ENCODE results near the gene ALDH1A2. TPM values are rescaled to one million over a fixed set of nuclear protein-coding genes. Genes with fewer than 3 reads are reported as not detected.

Gene ALDH1A2
- total RNA-seq, 1 donor from 2014 or later = 22.1 TPM

GRCh38 chr15:57947781-57948180, 117.7 kb downstream of the ALDH1A2 start:
- DNase-seq (ENCODE audit: extremely low spot score in 2 of 2) = no peak
- no peaks in the 10 kb centered on the region for H3K27me3 ChIP-seq
- H3K4me1 ChIP-seq = peaks cover 19% of the 10 kb centered on the region
- H3K27ac ChIP-seq = peak overlapping the region; percentile 30
- no peaks in the 10 kb centered on the region for H3K9me3 ChIP-seq
- H3K36me3 ChIP-seq = no peaks in the 10 kb centered on the region
- TF ChIP-seq POLR2A (IDR thresholded peaks at IDR 0.05) = no peak
- no peak for TF ChIP-seq POLR2AphosphoS5 (IDR thresholded peaks at IDR 0.05; ENCODE audit: insufficient read depth in 1 of 2, low read depth in 1 of 2)
- no peak for TF ChIP-seq CTCF (IDR thresholded peaks at IDR 0.05)
- no peak overlapping the region for H3K4me3 ChIP-seq
- intact Hi-C loops (cut with DNase I) = no loop called here

GRCh38 chr15:57947282-57947681, 118.2 kb downstream of the ALDH1A2 start:
- intact Hi-C loops (cut with DNase I) = no loop called here
- no peaks in the 10 kb centered on the region for H3K27me3 ChIP-seq
- no peaks in the 10 kb centered on the region for H3K9me3 ChIP-seq
- TF ChIP-seq POLR2AphosphoS5 (IDR thresholded peaks at IDR 0.05; ENCODE audit: insufficient read depth in 1 of 2, low read depth in 1 of 2) (no peak), POLR2A (IDR thresholded peaks at IDR 0.05) (no peak), CTCF (IDR thresholded peaks at IDR 0.05) (no peak)
- peaks cover 19% of the 10 kb centered on the region for H3K4me1 ChIP-seq
- no peak overlapping the region for H3K4me3 ChIP-seq
- H3K36me3 ChIP-seq = no peaks in the 10 kb centered on the region
- H3K27ac ChIP-seq = peak overlapping the region; percentile 30
- DNase-seq (ENCODE audit: extremely low spot score in 2 of 2) = no peak

- Histone ChIP-seq H3K27me3 (no peaks in the 10 kb centered on the region), H3K9me3 (no peaks in the 10 kb centered on the region), H3K4me3 (no peak overlapping the region), H3K4me1 (peaks cover 19% of the 10 kb centered on the region), H3K36me3 (no peaks in the 10 kb centered on the region), H3K27ac (peak overlapping the region; percentile 30)
- TF ChIP-seq POLR2AphosphoS5 (IDR thresholded peaks at IDR 0.05; ENCODE audit: insufficient read depth in 1 of 2, low read depth in 1 of 2) (no peak), POLR2A (IDR thresholded peaks at IDR 0.05) (no peak), CTCF (IDR thresholded peaks at IDR 0.05) (no peak)
- intact Hi-C loops (cut with DNase I) = no loop called here
- no peak for DNase-seq (ENCODE audit: extremely low spot score in 2 of 2)
These were observed 118.9 kb downstream of the ALDH1A2 start for GRCh38 chr15:57946491-57947048.

- no peak for DNase-seq (ENCODE audit: extremely low spot score in 2 of 2)
These were observed 119.9 kb downstream of the ALDH1A2 start for GRCh38 chr15:57945616-57946015.

More at GRCh38 chr15:57945616-57946015, 119.9 kb downstream of the ALDH1A2 start:
- H3K9me3 ChIP-seq = no peaks in the 10 kb centered on the region
- no peak overlapping the region for H3K4me3 ChIP-seq
- H3K4me1 ChIP-seq = peaks cover 19% of the 10 kb centered on the region
- intact Hi-C loops (cut with DNase I) = no loop called here
- TF ChIP-seq POLR2A (IDR thresholded peaks at IDR 0.05) (no peak), CTCF (IDR thresholded peaks at IDR 0.05) (no peak), POLR2AphosphoS5 (IDR thresholded peaks at IDR 0.05; ENCODE audit: insufficient read depth in 1 of 2, low read depth in 1 of 2) (no peak)
- H3K27ac ChIP-seq = no peak overlapping the region
- H3K27me3 ChIP-seq = no peaks in the 10 kb centered on the region
- no peaks in the 10 kb centered on the region for H3K36me3 ChIP-seq
